Measurements from ENCODE around the gene VPS16.

The VPS16 gene

GRCh38 chr20:2864626-2865025 is 24.1 kb downstream of the VPS16 start:
- H3K4me3 ChIP-seq (ENCODE audit: low read length), result no peak overlapping the region
- TF ChIP-seq CTCF (IDR thresholded peaks at IDR 0.05; ENCODE audit: insufficient read depth, low read depth, low read length, missing control alignments), result no peak
- DNase-seq (ENCODE audit: low read depth), result no peak

GRCh38 chr20:2865101-2865500 is 24.6 kb downstream of the VPS16 start:
- no peak for DNase-seq (ENCODE audit: low read depth)
- TF ChIP-seq CTCF (IDR thresholded peaks at IDR 0.05; ENCODE audit: insufficient read depth, low read depth, low read length, missing control alignments), result no peak
- H3K4me3 ChIP-seq (ENCODE audit: low read length), result no peak overlapping the region

GRCh38 chr20:2865630-2866029 is 25.1 kb downstream of the VPS16 start:
- DNase-seq (ENCODE audit: low read depth), result no peak
- no peak overlapping the region for H3K4me3 ChIP-seq (ENCODE audit: low read length)
- no peak for TF ChIP-seq CTCF (IDR thresholded peaks at IDR 0.05; ENCODE audit: insufficient read depth, low read depth, low read length, missing control alignments)

GRCh38 chr20:2866236-2866635 is 25.7 kb downstream of the VPS16 start:
- H3K4me3 ChIP-seq (ENCODE audit: low read length), result no peak overlapping the region
- no peak for TF ChIP-seq CTCF (IDR thresholded peaks at IDR 0.05; ENCODE audit: insufficient read depth, low read depth, low read length, missing control alignments)
- no peak for DNase-seq (ENCODE audit: low read depth)

GRCh38 chr20:2867081-2867864 is 26.7 kb downstream of the VPS16 start:
- no peak overlapping the region for H3K4me3 ChIP-seq (ENCODE audit: low read length)
- no peak for TF ChIP-seq CTCF (IDR thresholded peaks at IDR 0.05; ENCODE audit: insufficient read depth, low read depth, low read length, missing control alignments)
- no peak for DNase-seq (ENCODE audit: low read depth)

GRCh38 chr20:2869381-2869780 is 28.8 kb downstream of the VPS16 start:
- H3K4me3 ChIP-seq (ENCODE audit: low read length), result no peak overlapping the region
- DNase-seq (ENCODE audit: low read depth), result no peak
- TF ChIP-seq CTCF (IDR thresholded peaks at IDR 0.05; ENCODE audit: insufficient read depth, low read depth, low read length, missing control alignments), result no peak

GRCh38 chr20:2871111-2871465 is 30.5 kb downstream of the VPS16 start:
- DNase-seq (ENCODE audit: low read depth), result no peak
- no peak for TF ChIP-seq CTCF (IDR thresholded peaks at IDR 0.05; ENCODE audit: insufficient read depth, low read depth, low read length, missing control alignments)
- no peak overlapping the region for H3K4me3 ChIP-seq (ENCODE audit: low read length)

Measured in epithelial cell of esophagus (primary cell).